ENCODE measurements around the gene TRIM38. TPM values are rescaled to one million over a fixed set of nuclear protein-coding genes. Genes with fewer than 3 reads are reported as not detected.

The TRIM38 gene
- total RNA-seq, 4 donors from 2014 or later: 9.4 to 14.4 (median 9.9) TPM

DNA sequence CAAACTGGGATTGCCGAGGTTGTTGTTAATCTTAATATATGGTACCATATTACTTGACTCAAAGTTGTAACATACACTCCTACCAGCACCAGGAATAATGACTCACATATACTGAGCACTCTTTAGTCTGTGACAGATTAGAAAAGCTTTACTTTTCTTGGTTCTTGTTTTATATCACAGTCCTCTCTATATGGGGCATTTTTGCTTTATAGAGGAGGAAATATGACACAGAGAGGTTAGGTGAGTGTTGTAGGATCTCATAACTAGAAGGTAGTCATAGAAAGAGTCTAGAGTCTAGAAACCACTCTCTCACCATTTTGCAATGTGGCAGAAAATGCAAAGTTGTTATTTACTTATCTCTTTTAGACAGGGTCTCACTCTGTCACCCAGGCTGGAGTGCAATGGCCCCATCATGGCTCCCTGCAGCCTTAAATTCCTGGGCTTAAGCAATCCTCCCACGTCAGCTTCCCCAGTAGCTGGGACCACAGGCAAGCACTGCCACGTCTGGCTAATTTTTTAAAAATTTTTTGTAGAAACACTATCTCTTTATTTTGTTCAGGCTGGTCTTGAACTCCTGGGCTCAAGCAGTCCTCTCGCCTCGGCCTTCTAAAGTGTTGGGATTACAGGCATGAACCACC, 13.4 kb downstream of the TRIM38 start:
- no peak overlapping the region for H3K4me3 ChIP-seq
- no peak for TF ChIP-seq POLR2A (IDR thresholded peaks at IDR 0.05)
- TF ChIP-seq, protein P1, sequence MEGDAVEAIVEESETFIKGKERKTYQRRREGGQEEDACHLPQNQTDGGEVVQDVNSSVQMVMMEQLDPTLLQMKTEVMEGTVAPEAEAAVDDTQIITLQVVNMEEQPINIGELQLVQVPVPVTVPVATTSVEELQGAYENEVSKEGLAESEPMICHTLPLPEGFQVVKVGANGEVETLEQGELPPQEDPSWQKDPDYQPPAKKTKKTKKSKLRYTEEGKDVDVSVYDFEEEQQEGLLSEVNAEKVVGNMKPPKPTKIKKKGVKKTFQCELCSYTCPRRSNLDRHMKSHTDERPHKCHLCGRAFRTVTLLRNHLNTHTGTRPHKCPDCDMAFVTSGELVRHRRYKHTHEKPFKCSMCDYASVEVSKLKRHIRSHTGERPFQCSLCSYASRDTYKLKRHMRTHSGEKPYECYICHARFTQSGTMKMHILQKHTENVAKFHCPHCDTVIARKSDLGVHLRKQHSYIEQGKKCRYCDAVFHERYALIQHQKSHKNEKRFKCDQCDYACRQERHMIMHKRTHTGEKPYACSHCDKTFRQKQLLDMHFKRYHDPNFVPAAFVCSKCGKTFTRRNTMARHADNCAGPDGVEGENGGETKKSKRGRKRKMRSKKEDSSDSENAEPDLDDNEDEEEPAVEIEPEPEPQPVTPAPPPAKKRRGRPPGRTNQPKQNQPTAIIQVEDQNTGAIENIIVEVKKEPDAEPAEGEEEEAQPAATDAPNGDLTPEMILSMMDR (IDR thresholded peaks at IDR 0.05): no peak
- TF ChIP-seq EP300 (IDR thresholded peaks at IDR 0.05; ENCODE audit: low read depth): no peak
- no peak for TF ChIP-seq POLR2AphosphoS5 (IDR thresholded peaks at IDR 0.05)
- peaks cover 0 to 84% (median 33%) of the 10 kb centered on the region in 4 donors for H3K36me3 ChIP-seq
- H3K27me3 ChIP-seq: no peaks in the 10 kb centered on the region
- no peaks in the 10 kb centered on the region for H3K9me3 ChIP-seq
- WGBS, 2 donors (ENCODE audit: low coverage in 1 of 2): 86 to 91% methylated on average over 5 of the region's 5 CpGs
- H3K4me1 ChIP-seq: peaks cover 0 to 3% (median 0%) of the 10 kb centered on the region in 4 donors
- in situ Hi-C loops (cut with MboI; ENCODE audit: low pct_ligation_motif_present in 1 of 4, low pct_unique_long_range_greater_than_20kb in 1 of 4, low sequenced_read_pairs in 3 of 4): no loop called here
- intact Hi-C loops (cut with DNase I; ENCODE audit: low total_unique reads): no loop called here
- no peak for DNase-seq
- no peak overlapping the region for H3K27ac ChIP-seq

DNA sequence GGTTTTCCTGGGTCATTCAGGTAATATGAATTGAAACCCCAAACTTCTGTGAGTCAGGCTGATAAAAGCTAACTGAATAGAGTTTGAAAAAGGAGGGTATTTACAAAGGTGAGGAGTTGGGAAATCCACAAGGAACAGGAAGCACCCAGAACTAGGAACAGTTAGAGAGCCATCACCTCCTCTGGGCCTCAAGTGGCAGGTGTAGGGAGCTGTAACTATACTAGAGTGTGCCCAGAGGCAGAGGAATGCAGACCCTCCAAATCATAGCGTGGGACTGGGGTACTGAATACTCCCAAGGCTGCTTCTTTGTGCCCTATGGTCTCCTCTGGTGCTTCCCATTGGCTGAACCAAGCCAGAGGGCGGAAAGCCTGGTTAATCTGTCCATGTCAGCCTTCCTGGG, 18.3 kb downstream of the TRIM38 start:
- in situ Hi-C loops (cut with MboI; ENCODE audit: low pct_ligation_motif_present in 1 of 4, low pct_unique_long_range_greater_than_20kb in 1 of 4, low sequenced_read_pairs in 3 of 4) (no loop called here), intact Hi-C loops (cut with DNase I; ENCODE audit: low total_unique reads) (no loop called here)
- no peaks in the 10 kb centered on the region for H3K9me3 ChIP-seq
- 97% methylated on average over 2 of the region's 2 CpGs; no CpG with 5 or more reads in 1 of the 2 donors for WGBS, 2 donors (ENCODE audit: low coverage in 1 of 2)
- H3K4me1 ChIP-seq: no peaks in the 10 kb centered on the region
- TF ChIP-seq POLR2A (IDR thresholded peaks at IDR 0.05) (no peak), POLR2AphosphoS5 (IDR thresholded peaks at IDR 0.05) (no peak), EP300 (IDR thresholded peaks at IDR 0.05; ENCODE audit: low read depth) (no peak)
- TF ChIP-seq, protein P1 (IDR thresholded peaks at IDR 0.05): no peak
- H3K4me3 ChIP-seq: no peak overlapping the region
- no peaks in the 10 kb centered on the region for H3K27me3 ChIP-seq
- no peak for DNase-seq
- H3K27ac ChIP-seq: no peak overlapping the region
- H3K36me3 ChIP-seq: peaks cover 0 to 66% (median 27%) of the 10 kb centered on the region in 4 donors

DNA sequence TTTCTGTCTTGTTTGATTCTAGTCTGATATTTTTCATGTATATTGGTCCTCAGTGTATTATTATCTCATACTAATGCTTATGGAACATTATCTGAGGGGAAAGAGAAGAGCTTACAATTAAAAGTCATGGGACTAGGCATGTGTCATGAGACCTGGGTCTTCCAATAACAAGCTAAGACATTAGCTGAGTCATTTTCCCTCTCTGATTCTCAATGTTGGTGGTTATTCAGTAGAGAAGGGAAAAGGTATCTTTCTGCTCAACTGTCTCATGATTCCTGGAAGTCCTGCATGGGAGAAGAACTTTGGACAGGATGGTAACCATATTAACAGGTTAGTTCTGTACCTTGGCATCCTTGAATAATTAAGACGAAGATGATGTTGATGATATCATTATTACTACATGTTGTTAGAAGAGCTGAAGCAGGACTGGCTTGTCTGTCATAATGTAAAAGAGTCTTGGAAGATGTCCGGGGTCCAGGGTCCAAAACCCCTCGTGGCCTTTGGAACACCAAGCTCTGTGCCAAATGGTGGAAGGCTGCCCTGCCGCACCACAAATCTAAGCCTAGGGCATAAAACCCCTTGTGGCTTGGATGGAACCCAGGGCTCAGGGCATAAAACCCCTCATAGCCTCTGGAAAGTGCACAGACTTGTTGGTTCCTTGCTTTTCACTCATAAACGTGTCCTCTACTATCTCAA, 19.1 kb downstream of the TRIM38 start:
- no peak overlapping the region for H3K4me3 ChIP-seq
- intact Hi-C loops (cut with DNase I; ENCODE audit: low total_unique reads): no loop called here
- no peaks in the 10 kb centered on the region for H3K9me3 ChIP-seq
- no peaks in the 10 kb centered on the region for H3K4me1 ChIP-seq
- in situ Hi-C loops (cut with MboI; ENCODE audit: low pct_ligation_motif_present in 1 of 4, low pct_unique_long_range_greater_than_20kb in 1 of 4, low sequenced_read_pairs in 3 of 4): no loop called here
- WGBS, 2 donors (ENCODE audit: low coverage in 1 of 2): 90% methylated on average over 5 of the region's 5 CpGs
- H3K27ac ChIP-seq: no peak overlapping the region
- TF ChIP-seq POLR2AphosphoS5 (IDR thresholded peaks at IDR 0.05) (no peak), EP300 (IDR thresholded peaks at IDR 0.05; ENCODE audit: low read depth) (no peak), POLR2A (IDR thresholded peaks at IDR 0.05) (no peak)
- TF ChIP-seq, protein P1 (IDR thresholded peaks at IDR 0.05): no peak
- DNase-seq: no peak
- no peaks in the 10 kb centered on the region for H3K27me3 ChIP-seq
- H3K36me3 ChIP-seq: peaks cover 0 to 58% (median 26%) of the 10 kb centered on the region in 4 donors

GRCh38 chr6:25984265-25984664, 21.7 kb downstream of the TRIM38 start:
- TF ChIP-seq, protein P1 (IDR thresholded peaks at IDR 0.05): no peak
- TF ChIP-seq POLR2AphosphoS5 (IDR thresholded peaks at IDR 0.05) (no peak), EP300 (IDR thresholded peaks at IDR 0.05; ENCODE audit: low read depth) (no peak), POLR2A (IDR thresholded peaks at IDR 0.05) (no peak)
- in situ Hi-C loops (cut with MboI; ENCODE audit: low pct_ligation_motif_present in 1 of 4, low pct_unique_long_range_greater_than_20kb in 1 of 4, low sequenced_read_pairs in 3 of 4): no loop called here
- H3K4me3 ChIP-seq: no peak overlapping the region
- 69 to 72% methylated on average over 2 of the region's 2 CpGs for WGBS, 2 donors (ENCODE audit: low coverage in 1 of 2)
- no peaks in the 10 kb centered on the region for H3K27me3 ChIP-seq
- H3K4me1 ChIP-seq: no peaks in the 10 kb centered on the region
- intact Hi-C loops (cut with DNase I; ENCODE audit: low total_unique reads): no loop called here
- no peak for DNase-seq
- H3K27ac ChIP-seq: no peak overlapping the region
- no peaks in the 10 kb centered on the region for H3K9me3 ChIP-seq
- H3K36me3 ChIP-seq: peaks cover 0 to 46% (median 19%) of the 10 kb centered on the region in 4 donors

All from transverse colon (tissue), 4 donors.